GM12801 (cell line): ENCODE data around the gene SCARB2.

Experiments used
- TF ChIP-seq, protein P1 (sequence below): IDR thresholded peaks from one replicate; pipeline ENCODE4 v1.5.1; 2011; ENCODE audit warnings: control low read depth; ENCODE audit not compliant: insufficient read length; ENCODE audit errors: extremely low read depth

The SCARB2 gene

DNA sequence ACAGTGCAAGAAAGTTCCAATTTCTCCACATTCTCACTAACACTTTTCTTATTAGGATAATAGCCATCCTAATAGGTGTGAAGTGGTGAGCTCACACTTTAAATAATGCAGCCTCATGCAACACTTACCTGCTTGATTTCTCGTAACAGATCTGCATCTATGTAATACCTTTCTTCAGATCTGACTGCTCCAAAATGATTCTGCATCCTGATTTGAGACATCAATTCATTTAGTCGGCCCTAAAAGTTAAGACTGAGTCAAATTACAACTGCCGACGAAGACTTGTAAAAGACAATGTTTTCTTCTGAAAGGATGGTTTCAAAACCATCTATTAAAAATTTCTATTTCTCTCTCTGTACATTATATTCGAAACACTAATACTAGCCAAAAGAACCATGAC, 96.1 kb downstream of the SCARB2 start:
- TF ChIP-seq, protein P1, sequence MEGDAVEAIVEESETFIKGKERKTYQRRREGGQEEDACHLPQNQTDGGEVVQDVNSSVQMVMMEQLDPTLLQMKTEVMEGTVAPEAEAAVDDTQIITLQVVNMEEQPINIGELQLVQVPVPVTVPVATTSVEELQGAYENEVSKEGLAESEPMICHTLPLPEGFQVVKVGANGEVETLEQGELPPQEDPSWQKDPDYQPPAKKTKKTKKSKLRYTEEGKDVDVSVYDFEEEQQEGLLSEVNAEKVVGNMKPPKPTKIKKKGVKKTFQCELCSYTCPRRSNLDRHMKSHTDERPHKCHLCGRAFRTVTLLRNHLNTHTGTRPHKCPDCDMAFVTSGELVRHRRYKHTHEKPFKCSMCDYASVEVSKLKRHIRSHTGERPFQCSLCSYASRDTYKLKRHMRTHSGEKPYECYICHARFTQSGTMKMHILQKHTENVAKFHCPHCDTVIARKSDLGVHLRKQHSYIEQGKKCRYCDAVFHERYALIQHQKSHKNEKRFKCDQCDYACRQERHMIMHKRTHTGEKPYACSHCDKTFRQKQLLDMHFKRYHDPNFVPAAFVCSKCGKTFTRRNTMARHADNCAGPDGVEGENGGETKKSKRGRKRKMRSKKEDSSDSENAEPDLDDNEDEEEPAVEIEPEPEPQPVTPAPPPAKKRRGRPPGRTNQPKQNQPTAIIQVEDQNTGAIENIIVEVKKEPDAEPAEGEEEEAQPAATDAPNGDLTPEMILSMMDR: no peak

DNA sequence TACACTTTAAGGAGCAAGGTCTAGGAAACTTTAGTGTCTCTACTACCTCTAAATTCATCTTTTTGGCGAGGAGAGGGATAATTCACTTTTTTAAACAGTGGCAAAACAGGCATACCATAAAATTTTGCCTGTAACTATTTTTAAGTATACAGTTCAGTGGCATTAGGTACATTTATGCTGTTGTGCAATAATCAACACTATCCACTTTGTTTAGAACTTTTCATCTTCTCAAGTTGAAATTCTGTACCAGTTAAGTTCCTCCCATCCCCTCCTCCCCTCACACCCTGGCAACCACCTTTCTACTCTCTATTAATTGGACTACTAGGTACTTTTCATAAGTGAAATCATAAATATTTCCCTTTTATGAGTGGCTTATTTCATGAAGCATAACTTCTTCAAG, 96.8 kb downstream of the SCARB2 start:
- TF ChIP-seq, protein P1: no peak
